NCI-H128 (cell line): ENCODE results near the gene EEF1AKMT2.

Experiments used
- DNase-seq: peaks from one replicate; lab custom pipeline; 2025; ENCODE audit not compliant: unreplicated experiment; lab: John Stamatoyannopoulos, UW

Gene EEF1AKMT2

DNA sequence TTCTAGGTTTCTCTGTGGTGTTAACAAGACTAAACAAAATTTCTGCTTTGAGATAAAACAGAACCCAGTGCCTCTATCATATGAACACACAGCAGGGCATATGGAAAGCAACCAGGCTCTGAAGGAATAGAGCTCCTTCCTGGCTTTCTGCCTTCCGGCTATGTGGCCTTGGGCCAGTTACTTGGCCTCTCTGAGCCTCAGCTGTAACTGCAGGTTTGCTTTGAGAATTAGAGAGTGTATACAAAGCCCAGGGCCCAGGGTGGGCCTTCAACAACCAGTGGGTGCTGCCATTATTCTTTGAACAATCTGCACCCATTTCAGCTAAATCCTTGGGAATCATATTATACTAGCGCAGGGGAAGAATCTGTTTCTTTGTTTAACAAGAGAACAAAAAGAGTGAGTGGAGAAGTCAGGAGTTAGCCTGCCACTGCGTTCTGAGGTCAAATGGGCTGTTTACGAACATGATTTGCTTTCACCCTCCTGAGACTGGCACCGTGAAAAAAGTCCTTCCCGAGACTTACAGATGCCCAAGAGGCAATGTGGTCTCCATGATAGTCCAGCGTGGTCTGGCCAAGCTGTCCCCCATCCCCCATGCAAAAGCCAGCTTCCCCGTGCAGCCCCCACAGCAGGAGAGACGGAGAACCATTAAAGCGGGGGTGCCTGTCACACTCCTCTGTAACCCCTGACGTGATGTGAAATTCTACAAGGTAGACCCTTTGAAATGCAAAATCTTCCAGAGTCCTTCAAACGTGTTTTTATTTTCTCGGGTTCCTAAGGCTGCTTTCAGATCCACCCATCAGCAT lies 52.4 kb downstream of the EEF1AKMT2 start:
- no peak for DNase-seq

DNA sequence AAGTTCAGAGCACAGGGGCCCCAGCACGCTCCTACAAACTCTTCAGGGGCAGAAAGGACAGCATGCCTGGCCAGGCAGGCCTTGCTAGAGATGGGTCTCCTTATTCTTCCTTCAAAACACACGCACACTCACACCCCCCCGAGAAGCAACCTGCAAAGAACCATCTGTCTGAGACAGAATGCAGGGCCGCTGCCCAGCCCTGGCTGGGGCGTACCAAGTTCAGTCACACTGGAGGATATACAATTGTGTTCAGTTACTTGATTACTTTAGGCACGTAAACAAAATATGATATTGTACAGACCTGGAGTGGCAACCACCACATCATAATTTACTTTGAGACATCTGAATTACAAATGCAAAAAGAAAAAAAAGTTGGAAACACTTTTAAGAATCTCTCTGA lies 53.2 kb downstream of the EEF1AKMT2 start:
- no peak for DNase-seq

DNA sequence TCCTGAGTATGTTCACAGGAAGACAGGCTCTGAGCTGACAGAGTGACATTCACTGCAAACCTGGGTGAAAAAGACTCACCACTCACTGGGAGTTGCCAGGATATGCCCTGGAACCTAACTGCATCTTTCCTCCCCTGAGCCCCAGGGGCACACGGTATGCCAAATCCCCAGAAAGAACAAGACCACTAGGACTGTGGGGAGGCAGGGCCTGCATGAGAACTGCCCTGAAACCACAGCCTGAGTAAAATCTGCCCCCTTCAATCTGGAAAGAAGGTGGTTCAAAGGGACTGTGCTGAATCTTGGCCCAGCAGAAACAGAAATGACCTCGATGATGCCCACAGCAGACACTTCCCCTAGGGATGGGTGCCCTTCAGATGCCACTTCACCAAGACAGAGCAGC lies 54.0 kb downstream of the EEF1AKMT2 start:
- DNase-seq: no peak

DNA sequence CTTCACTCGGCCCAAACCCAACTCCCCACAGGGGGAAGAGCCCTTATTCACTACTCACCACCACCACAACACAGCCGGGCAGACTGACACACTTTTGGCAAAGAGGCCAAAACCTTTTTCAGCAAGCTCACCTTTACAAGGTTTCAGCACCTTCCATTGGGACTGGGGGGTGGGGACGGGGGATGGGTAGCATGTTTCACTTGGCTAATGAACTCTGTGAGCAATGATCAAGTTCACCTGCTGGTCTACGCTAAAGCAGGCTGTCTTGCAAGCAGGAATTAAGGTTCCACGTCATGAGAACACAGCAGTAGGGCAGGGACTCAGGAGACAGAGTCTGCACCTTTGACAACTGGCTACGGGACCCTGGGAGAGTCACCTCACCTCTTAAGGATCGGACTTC lies 54.5 kb downstream of the EEF1AKMT2 start:
- no peak for DNase-seq

DNA sequence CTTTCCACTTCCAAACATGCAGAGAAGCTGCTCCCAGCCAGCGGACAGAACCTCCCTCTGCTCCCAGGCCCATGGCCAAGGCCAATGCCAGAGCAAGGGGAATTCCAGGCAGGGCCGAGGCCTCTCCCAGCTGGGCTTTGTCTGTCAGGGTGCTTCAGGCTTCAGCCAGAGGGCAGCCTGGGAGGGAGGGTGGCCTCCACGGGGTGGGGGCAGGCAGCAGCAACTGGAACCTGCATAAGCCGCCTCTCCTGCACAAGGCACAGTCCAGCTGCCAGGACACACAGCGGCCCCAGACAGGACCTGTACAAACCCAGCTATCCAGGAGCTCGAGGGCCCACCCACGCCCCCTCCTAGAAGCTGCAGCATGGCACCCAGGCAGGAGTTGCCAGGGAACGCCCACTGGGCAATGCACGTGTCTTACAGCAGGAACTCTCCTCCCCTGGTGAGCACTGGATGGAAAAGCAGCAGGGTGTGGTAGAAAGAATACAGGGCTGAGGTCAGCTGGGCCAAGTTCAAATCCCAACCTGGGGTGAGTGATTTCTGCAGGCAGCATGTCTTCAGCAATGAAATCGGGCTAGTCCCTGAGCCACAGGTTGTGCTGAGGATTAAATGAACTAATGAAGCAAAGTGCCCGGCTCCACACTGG lies 55.1 kb downstream of the EEF1AKMT2 start:
- DNase-seq: no peak

DNA sequence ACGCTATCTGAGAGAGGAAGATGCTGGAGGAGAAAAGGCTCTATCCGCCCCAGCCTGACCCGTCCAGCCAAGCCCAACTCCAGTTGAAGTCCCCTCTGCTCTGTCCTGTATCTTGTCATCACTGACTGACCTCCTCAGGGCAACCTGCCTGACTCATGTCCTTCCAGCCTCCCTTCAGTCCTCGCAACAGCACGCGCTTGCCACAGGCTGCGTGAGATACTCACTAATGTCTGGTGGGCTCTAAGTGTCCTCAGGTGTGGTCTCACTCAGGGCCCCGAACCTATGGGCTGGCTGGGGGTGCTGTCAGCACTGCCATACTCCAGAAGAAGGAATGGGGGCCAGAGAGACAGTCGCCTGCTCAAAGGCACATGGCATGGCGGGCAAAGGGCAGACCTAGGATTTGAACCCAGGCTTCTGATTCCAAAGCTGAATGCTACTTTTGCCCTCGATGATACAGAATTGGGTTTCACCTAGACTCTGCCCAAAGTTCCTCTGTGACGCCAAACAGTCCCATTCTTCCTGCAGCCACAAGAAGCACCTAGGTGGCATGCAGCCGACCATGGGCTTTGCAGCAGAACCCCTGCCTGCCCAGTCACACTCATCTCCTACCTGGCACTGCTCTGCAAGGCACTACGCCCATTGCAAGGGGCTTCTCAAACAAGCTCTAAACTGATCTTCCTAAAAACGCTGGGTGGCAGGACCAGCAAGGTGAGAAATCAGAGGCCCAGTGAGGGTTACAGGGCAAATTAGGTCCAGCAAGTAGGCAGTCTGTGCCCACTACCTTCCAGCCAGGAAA lies 56.0 kb downstream of the EEF1AKMT2 start:
- DNase-seq: no peak

DNA sequence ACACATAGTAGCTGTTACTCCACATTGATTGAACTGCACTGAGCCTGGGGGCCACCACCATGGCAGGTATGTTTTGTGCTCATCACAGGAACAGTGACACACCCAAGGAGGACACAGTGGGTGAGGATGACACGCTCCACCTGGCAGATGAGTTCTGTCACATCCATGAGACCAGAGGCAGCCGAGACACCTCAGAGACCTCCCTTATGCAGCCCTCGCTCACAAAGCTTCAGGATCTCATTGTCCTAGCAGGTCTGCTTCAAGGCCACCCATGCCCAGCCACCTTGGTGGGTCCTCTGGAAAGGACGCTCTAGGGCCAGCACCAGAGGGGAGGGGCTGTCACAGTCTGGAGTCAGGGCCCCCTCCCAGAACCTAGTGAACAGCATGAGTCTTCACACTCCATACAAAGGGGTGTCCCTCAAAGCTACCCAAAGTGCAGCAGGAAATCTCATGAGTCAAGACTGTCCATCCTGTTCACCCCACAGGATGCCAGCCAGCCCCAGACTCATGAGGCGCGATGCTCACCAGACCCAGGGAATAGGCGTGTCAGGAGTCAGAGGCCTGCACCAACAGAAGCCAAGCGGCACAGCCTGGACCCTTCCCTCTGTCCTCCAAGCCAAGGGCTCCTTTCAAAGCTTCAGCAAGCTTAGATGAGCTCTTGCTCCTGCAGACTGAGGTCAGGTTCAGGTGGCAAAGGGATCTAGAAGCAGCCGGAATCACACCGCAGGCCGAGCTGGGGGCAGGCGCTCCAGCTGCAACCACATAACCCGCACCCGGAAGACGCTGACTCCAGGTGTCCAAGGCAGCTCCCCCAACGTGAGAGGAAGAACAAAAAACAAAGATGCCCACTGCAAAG lies 57.1 kb downstream of the EEF1AKMT2 start:
- no peak for DNase-seq

DNA sequence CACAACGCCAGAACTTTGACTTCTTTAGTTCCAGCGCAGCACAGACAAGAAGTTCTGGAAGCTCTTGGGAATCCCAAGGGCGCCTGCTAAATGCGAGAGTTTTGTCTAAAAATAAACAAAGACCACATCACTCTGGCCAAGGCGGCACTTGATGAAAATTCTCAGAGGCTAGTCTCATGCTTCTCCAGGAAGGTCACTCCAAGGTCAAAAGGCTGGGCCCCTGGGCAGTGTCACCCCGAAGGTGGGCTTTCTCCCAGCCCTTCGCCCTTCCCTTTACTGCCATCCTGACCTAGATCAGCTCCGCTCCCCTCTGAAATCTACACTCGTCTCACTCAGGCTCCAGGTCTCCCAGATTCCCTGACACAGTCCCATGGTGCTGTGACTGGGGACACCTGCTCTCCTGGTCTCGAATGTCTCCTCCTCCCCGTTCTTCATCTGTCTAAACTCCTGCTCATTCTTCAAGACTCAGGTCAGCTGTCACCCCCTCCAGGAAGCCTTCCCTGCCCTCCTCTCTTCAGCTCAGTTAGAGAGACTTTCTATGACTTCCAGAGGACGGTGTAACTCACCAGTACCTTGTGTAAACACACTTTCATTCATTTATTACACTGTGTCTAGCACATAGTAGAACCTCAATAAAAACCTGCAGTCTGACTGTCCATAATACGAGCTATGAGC lies 58.0 kb downstream of the EEF1AKMT2 start:
- no peak for DNase-seq

DNA sequence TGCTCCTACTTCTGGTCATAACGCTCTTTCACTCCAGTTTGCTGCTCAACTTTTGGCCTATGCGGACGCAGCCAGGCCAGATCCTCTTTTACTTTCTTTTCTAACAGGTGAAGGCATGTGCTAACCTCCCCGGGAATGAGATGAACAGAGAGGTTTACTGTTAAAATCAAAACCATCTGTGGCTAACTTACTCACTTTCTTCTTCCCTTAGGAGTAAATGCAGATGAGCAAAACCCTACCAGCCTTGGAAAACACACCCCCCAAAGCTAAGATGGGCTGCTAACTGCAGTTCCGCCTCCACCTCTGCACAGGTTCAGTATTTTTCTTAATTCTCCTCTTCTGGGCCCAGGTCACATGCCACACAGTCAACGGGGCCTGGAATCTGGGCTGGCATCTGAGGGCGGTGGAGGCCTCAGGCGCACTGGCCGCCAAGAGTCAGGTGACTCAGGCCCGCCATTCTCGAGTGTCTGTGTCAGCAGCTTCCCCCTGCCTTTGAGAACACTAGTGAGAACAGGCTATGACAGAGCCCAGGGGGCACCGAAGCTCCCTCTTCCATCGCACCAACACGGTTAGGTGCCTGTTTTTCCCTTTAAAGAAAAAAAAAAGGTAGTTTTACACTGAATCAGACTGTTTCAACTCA lies 58.6 kb downstream of the EEF1AKMT2 start:
- DNase-seq: no peak

DNA sequence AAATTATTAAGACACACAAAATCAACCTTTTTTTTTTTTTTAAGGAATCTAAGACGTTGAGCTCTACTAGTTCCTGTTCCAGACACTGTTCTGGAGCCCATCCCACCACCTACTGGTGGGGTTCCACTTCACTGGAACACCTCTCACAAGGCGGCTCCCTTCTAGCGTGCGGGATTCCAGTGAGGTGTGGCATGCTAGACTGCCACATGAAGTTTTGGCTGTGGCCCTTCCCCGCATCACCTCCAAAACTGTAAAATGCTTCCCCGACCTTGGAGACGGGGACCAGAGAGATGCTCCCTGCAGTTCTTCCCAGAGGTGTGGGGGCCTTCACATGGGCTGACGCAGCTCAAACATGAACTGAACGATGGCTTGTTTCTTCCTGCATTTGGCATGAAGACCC lies 60.1 kb downstream of the EEF1AKMT2 start:
- no peak for DNase-seq

DNA sequence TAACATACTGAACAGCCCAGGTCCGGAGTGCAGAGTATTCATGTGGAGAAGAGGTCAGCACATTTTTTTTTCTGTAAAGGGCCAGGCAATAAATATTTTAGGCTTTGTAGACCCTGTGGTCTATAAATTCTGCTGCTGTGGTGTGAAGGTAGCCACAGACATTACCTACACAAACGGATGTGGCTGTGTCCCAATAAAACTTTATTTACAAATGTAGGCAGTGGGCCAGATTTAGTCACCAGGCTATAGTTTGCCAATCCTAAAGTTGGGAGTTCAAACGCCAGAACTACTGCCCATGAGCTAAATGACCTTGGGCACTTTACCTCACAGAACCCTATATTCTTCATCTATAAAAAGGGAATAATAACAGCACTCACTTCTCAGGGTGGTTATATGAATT lies 60.9 kb downstream of the EEF1AKMT2 start:
- DNase-seq: no peak

DNA sequence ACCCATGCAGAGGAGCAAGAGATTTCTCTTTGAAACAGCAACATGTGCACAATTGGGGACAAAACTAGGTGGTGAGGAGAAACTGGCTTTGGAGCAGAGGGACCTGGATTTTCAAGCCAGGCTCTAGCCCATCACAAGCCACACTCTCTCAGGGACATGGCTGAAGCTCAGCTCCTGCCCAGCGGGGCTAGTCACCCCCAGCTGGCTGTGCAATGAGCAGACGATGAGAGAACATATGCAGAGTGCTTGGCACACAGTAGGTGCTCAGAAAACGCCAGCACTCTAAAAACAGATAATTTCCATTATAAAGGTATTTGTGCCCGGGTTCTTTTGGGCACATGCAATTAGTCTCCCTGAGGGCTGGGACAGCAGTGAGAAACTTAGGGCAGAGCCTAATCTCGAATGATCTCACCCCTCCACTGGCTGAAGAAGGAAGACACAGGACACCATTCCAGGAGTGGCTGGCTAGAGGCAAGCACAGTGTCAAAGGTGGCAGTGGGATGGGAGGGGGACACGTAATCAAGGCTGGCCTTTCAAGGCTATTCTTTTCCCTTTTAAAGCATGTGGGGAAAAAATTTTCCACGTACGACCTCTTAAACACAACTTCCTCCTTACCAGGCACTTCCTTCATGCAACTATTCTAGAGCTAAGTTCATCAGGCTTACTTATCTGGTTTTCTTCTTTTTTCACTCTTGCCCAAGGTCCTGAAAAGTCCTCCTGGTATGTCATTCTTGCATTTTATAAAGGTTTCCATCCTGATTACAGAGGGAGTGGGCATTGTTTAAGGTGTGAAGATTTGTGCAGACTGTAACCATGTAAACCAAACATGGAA lies 62.6 kb downstream of the EEF1AKMT2 start:
- no peak for DNase-seq

DNA sequence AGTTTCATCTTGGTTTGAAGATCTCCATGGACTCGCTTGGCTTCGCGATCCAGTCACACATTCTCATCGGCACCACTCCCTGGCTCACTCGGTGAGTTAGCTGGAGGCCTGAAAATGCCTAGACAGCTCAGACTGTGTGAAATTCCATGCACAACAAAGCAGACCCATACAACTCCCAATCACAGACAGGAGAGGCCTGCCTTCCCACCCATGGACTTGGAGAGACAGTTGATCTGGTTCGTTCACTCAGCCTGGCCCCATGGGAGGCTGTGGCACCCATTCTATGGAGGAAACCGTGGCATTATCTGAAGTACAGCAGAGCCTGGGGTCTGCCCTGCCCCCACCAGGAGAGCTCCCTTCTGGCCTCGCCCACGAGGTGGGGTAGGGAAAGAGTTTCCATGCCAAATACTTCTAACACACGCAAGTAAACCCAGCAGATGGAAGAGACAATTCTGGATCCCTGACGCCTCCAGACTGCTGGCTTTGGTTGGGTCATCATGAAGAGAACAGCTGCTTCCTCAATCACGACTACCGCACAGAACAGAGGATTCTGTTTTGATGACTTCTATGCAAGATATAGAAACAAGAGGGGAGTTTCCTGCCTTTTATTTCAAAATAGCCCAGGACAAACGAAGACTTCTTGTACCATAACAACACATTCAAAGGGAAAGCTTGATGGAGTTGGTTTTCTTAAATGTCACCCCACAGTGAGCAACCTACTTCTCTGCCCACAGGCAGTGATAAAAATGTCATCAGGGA lies 63.4 kb downstream of the EEF1AKMT2 start:
- DNase-seq: no peak

DNA sequence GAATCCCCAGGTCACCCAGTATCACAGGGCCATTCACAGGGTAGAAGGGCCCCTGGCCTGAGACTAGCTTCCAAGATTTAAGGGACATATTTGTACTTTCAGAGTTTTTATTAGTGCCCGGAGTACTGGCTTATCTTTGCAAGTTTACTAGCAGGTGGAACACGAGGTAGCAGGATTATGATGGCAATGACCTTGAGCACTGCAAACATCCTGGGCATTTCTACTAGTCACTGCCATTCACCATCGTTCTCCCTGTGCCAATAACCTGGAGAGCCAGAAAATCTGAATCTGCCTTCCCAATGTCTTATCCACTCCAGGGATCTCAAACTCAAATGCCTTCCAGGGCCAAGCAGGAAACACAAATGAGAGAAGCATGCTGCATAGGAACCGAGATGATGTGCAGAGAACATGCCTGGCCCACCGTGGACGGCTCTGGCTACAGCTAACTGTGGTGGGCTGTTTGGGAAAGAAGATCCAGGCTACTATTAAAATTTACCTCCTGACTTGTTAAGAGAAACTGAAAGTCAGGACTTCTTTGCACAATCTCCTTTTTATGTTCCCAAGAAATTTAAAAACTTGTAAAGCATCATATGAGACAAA lies 64.2 kb downstream of the EEF1AKMT2 start:
- DNase-seq: no peak

DNA sequence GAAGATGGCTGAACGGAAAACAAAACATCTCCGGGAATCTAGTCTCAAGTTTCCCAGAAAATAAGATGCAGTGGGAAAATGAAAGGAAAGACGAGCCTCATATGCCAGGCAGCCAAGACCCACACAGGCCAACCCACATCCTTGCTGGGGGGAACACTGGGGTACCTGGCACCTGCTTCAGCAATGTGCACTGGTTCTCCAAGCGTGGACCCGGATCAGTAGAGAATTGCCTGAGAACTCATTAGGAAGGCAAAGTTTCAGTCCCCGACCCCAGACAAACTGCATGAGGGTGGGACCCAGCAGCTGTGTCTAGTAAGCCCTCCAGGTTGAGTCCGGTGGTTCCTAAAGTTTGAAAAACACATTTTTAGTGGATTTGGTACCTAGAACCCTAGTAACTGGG lies 65.9 kb downstream of the EEF1AKMT2 start:
- DNase-seq: no peak

DNA sequence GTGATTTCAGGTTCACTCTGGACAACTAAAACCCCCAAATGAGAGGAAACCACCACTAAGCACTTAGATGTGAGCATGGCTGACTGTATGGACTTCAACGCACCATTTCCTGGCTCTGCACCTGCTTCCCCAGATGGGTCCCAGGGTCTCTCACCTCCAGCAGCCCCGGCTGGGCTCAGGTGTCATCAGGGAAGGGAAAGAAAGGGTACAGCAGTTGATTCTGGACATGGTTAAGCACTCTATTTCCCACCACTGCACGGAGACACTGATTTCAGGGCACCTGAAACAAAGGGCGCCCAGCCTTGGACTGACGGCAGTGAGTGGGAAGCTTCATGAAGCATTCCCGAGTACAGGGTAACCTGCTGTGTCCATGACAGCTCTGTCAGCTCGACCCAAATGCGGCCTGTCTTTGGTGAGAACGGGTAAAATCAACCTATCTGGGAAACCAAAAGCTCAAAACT lies 66.5 kb downstream of the EEF1AKMT2 start:
- no peak for DNase-seq

DNA sequence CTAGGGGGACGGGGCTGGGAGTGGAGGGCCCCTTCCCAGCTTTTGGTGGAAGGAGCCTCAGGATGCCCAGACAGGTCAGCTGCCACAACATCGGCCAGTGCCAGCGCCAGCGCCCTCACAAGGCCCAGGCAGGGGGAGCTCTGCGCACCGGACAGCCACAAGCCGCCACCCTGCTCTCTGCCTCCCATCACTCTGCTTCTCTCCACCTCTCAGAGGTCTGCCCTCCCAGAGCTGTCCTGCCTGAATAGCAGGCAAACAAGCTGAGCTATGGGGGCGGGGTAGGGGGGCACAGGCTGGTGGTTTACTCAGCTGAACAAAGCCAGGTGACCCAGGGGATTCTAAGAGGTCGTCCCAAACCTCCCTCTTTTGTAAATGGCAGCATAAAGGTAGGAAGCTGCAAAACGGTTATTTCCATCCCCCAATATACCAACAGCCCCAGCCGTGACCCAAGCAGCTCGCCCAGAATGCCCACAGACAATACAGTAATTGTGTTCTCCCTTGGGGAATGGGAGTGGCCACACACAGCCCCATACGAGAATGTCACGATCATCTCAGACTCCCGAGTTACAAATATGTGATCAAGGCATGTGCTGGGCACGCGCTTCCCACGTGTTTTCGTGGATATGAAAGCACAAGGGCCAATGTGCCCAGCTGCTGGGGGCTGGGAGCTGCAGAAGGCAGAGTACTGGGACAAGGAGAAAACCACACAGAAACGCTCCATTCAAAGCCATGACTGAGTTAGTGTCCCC lies 67.2 kb downstream of the EEF1AKMT2 start:
- DNase-seq: no peak
